HL-60 (cell line): Measurements from ENCODE around the gene INSIG1.

Experiments
- CTCF ChIP-seq: IDR thresholded peaks from one replicate; pipeline ENCODE4 v1.5.1; 2011; ENCODE audit warnings: low read length, control low read depth, inconsistent platforms; ENCODE audit not compliant: insufficient read depth
- GABPA ChIP-seq: IDR thresholded peaks from 2 replicates; pipeline ENCODE4 v1.6.1; 2012; ENCODE audit warnings: low read depth
- POLR2AphosphoS5 ChIP-seq: IDR thresholded peaks from 2 replicates; pipeline ENCODE4 v1.6.1; 2012; ENCODE audit warnings: low read depth
- SPI1 ChIP-seq: IDR thresholded peaks from 2 replicates; pipeline ENCODE4 v1.6.1; 2012; ENCODE audit warnings: low read depth, mild to moderate bottlenecking, borderline replicate concordance
- TF ChIP-seq, protein P1 (sequence below): IDR thresholded peaks from 2 replicates; pipeline ENCODE4 v1.6.1; 2012; ENCODE audit warnings: low read depth; ENCODE audit not compliant: insufficient replicate concordance

DNA sequence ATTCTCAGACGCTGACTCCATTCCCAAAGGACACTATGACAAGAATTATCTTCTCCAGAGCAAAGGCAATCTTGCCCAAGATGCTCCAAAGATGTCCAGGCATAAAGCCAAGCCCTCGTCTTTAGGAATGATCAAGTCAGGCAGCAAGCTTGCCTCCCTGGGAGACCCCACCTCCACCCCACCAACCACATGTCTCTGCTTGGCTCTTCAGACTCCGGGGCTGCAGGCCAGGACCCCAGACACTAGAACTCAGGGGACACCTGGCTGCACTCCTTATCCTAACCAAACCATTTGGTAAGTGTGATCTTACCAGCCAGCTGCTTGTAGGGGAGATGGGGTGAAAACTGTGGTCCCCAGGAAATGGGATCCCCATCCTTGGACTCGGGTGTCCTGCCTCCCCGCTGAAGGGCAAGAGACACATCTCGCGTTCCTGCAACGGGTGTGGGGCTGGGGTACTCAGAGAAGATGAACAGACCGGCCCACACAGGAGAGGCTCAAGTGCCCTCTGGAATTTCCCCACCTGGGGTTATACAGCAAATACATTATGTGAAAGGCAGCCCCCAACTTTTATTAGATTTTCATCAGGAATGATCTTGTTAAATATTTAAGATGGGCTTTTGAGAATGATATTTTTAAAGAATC lies 55.7 kb downstream of the INSIG1 start:
- TF ChIP-seq CTCF (no peak), POLR2AphosphoS5 (no peak), GABPA (no peak), SPI1 (no peak)
- TF ChIP-seq, protein P1, sequence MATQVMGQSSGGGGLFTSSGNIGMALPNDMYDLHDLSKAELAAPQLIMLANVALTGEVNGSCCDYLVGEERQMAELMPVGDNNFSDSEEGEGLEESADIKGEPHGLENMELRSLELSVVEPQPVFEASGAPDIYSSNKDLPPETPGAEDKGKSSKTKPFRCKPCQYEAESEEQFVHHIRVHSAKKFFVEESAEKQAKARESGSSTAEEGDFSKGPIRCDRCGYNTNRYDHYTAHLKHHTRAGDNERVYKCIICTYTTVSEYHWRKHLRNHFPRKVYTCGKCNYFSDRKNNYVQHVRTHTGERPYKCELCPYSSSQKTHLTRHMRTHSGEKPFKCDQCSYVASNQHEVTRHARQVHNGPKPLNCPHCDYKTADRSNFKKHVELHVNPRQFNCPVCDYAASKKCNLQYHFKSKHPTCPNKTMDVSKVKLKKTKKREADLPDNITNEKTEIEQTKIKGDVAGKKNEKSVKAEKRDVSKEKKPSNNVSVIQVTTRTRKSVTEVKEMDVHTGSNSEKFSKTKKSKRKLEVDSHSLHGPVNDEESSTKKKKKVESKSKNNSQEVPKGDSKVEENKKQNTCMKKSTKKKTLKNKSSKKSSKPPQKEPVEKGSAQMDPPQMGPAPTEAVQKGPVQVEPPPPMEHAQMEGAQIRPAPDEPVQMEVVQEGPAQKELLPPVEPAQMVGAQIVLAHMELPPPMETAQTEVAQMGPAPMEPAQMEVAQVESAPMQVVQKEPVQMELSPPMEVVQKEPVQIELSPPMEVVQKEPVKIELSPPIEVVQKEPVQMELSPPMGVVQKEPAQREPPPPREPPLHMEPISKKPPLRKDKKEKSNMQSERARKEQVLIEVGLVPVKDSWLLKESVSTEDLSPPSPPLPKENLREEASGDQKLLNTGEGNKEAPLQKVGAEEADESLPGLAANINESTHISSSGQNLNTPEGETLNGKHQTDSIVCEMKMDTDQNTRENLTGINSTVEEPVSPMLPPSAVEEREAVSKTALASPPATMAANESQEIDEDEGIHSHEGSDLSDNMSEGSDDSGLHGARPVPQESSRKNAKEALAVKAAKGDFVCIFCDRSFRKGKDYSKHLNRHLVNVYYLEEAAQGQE = no peak
